WERI-Rb-1 (cell line): Measurements from ENCODE around the gene CFAP47.
"Not testable (repeated sequence)": the region's sequence is repeated elsewhere in the genome, so short reads cannot be mapped to it uniquely, and the experiment has no call there.

Source experiments
- DNase-seq: peaks from one replicate; pipeline ENCODE4 v3.0.0-alpha.2; 2020
- H3K27ac ChIP-seq: fragments of 250-450 bp; sonication (Bioruptor Pico); 2 replicates; pipeline ENCODE4 v1.5.1; 2020; ENCODE audit warnings: mild to moderate bottlenecking, moderate library complexity
- H3K27me3 ChIP-seq: fragments of 250-450 bp; sonication (Bioruptor Pico); 2 replicates; pipeline ENCODE4 v1.5.1; 2021; ENCODE audit warnings: mild to moderate bottlenecking, low read depth, moderate library complexity; ENCODE audit not compliant: insufficient read depth, severe bottlenecking
- H3K36me3 ChIP-seq: fragments of 250-450 bp; sonication (Bioruptor Pico); 2 replicates; pipeline ENCODE4 v1.5.1; 2020; ENCODE audit warnings: mild to moderate bottlenecking, moderate library complexity
- H3K4me3 ChIP-seq: 2 replicates; pipeline ENCODE4 v1.5.1; 2011; ENCODE audit warnings: low read depth, mild to moderate bottlenecking, control low read depth, low read length
- H3K9me3 ChIP-seq: fragments of 250-450 bp; sonication (Bioruptor Pico); 2 replicates; pipeline ENCODE4 v1.5.1; 2021; ENCODE audit warnings: mild to moderate bottlenecking, moderate library complexity; ENCODE audit not compliant: severe bottlenecking
- CTCF ChIP-seq: IDR thresholded peaks from 2 replicates; pipeline ENCODE4 v1.5.1; 2011; ENCODE audit warnings: low read depth, mild to moderate bottlenecking, control low read depth, inconsistent platforms, low read length

The CFAP47 gene

DNA sequence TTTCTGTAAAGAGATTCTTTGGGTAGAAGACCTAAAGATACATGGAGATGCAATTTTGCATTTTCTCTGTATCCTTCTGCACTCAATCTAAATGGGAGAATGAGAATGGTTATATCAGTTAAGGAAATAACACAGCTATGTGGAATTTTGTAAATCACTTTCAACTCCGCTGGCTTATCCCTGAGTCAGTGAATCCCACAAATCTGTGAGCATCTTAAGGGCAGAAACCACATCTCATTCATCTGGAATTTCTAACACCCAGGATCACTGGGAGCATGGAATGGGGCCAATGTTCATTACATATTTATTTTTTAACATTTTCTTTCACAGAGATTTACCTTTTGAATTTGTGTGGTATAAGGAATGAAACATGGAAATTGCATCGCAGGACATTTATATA lies 167.8 kb downstream of the CFAP47 start:
- Histone ChIP-seq H3K27ac (no peak overlapping the region), H3K36me3 (no peaks in the 10 kb centered on the region), H3K27me3 (no peaks in the 10 kb centered on the region), H3K4me3 (no peak overlapping the region), H3K9me3 (no peaks in the 10 kb centered on the region)
- no peak for TF ChIP-seq CTCF
- DNase-seq = no peak

DNA sequence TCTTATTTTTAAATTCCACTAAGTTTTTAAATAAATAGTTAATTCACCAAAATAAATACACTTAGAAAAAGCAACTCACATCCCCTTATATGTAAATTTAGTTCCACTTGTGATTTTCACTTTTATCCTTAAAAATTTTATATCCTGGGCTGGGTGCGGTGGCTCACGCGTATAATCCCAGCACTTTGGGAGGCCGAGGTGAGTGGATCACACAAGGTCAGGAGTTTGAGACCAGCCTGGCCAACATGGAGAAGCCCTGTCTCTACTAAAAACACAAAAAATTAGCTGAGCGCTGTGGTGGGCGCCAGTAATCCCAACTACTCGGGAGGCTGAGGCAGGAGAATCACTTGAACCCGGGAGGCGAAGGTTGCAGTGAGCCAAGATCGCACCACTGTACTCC lies 169.4 kb downstream of the CFAP47 start:
- H3K27ac ChIP-seq, H3K4me3 ChIP-seq, DNase-seq, H3K9me3 ChIP-seq, H3K36me3 ChIP-seq, H3K27me3 ChIP-seq: not testable (repeated sequence)

- Histone ChIP-seq H3K9me3 (no peaks in the 10 kb centered on the region), H3K36me3 (no peaks in the 10 kb centered on the region), H3K27me3 (no peaks in the 10 kb centered on the region), H3K27ac (no peak overlapping the region), H3K4me3 (no peak overlapping the region)
- no peak for TF ChIP-seq CTCF
- DNase-seq = no peak
Measured at GRCh38 chrX:36102425-36102824, 182.9 kb downstream of the CFAP47 start.

GRCh38 chrX:36116222-36116621 lies 196.7 kb downstream of the CFAP47 start:
- no peak for TF ChIP-seq CTCF
- no peaks in the 10 kb centered on the region for H3K9me3 ChIP-seq
- no peak overlapping the region for H3K4me3 ChIP-seq

DNA sequence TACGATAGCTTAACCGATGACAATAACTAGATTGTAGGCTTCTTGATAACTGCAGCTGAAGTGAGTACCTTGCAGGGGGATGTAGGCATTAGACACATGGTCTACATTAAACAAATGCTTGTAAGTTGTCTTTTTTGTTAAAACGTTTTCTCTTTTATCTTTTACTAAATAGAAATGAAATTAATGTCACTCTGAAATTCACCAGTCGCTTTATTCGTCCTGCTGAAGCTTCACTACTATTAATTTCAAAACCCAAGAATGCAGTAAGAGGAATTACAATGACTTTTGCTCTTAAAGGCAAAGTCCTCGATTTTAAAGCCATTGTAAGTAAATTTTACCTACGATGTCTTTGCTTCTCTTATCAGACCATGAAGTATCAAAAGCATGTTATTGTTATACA lies 239.7 kb downstream of the CFAP47 start:
- Histone ChIP-seq H3K27me3 (no peaks in the 10 kb centered on the region), H3K27ac (no peak overlapping the region), H3K4me3 (no peak overlapping the region), H3K9me3 (no peaks in the 10 kb centered on the region), H3K36me3 (no peaks in the 10 kb centered on the region)
- TF ChIP-seq CTCF = no peak
- DNase-seq = no peak

More at GRCh38 chrX:36116222-36116621, 196.7 kb downstream of the CFAP47 start:
- H3K27ac ChIP-seq = no peak overlapping the region
- DNase-seq = no peak
- no peaks in the 10 kb centered on the region for H3K36me3 ChIP-seq
- no peaks in the 10 kb centered on the region for H3K27me3 ChIP-seq

- no peaks in the 10 kb centered on the region for H3K9me3 ChIP-seq
- H3K27ac ChIP-seq = no peak overlapping the region
- no peak for DNase-seq
- H3K4me3 ChIP-seq = no peak overlapping the region
- no peak for TF ChIP-seq CTCF
- no peaks in the 10 kb centered on the region for H3K36me3 ChIP-seq
- H3K27me3 ChIP-seq = no peaks in the 10 kb centered on the region
Measured at GRCh38 chrX:36160081-36160480, 240.5 kb downstream of the CFAP47 start.
